ENCODE results near the gene KLRD1. TPM values are rescaled to one million over a fixed set of nuclear protein-coding genes. Genes with fewer than 3 reads are reported as not detected.

KLRD1 gene
- total and polyA plus RNA-seq, 2 experiments from 2014 or later, result 0.03 to 0.27 TPM

GRCh38 chr12:10361084-10361483 lies 53.4 kb downstream of the KLRD1 start (continued):
- TF ChIP-seq ZNF462 (CRISPR knock-in tag; IDR thresholded peaks at IDR 0.05), result no peak

- H3K4me2 ChIP-seq, result peak overlapping the region; percentile 86
- no peak overlapping the region for H2AFZ ChIP-seq
- H4K20me1 ChIP-seq (replicated peaks; ENCODE audit: insufficient read depth), result no peaks in the 10 kb centered on the region
- ATAC-seq, result no peak
- no peak for TF ChIP-seq EZH2 (IDR thresholded peaks at IDR 0.05; ENCODE audit: low read depth, unreplicated experiment)
- TF ChIP-seq REST (IDR thresholded peaks at IDR 0.05; ENCODE audit: unreplicated experiment), result no peak
- TF ChIP-seq CTCF (conservative IDR thresholded peaks at IDR 0.05; ENCODE audit: low read depth in 2 of 2), result no peak
- no peak for TF ChIP-seq ETS1 (IDR thresholded peaks at IDR 0.05)
- peak overlapping the region; percentile 49 for H3K27ac Mint-ChIP-seq
- H3K9me3 Mint-ChIP-seq, result peaks cover 20% of the 10 kb centered on the region; the same call in 2 of the 3 replicates
- H3K4me1 ChIP-seq (ENCODE audit: insufficient read depth), result peaks cover 47% of the 10 kb centered on the region
- peak overlapping the region; percentile 75 for H3K27ac ChIP-seq (ENCODE audit: low read depth)
- H3K36me3 Mint-ChIP-seq (ENCODE audit: low read depth), result peaks cover 29% of the 10 kb centered on the region; the same call in 2 of the 3 replicates
- no peaks in the 10 kb centered on the region for H3K9me2 ChIP-seq (ENCODE audit: insufficient read depth)
- peaks cover 25% of the 10 kb centered on the region for H3K4me1 Mint-ChIP-seq
- no peaks in the 10 kb centered on the region for H3F3A ChIP-seq (replicated peaks; ENCODE audit: low read depth)
- no peaks in the 10 kb centered on the region for H3K27me3 ChIP-seq (ENCODE audit: insufficient read depth)
- no peaks in the 10 kb centered on the region for H3K79me2 ChIP-seq (replicated peaks; ENCODE audit: insufficient read depth)
- no peaks in the 10 kb centered on the region for H3K36me3 ChIP-seq (ENCODE audit: insufficient read depth)
- H3K27me3 Mint-ChIP-seq (ENCODE audit: insufficient read depth, low read depth, poor library complexity), result peaks cover 7% of the 10 kb centered on the region
- DNase-seq (ENCODE audit: low spot score), result no peak
- peak overlapping the region; percentile 17; the same call in 1 of the 3 replicates for H3K4me3 Mint-ChIP-seq
- no peak overlapping the region for H3K4me3 ChIP-seq
Observed at GRCh38 chr12:10361622-10362021, 54.0 kb downstream of the KLRD1 start.
